Measurements from ENCODE around the gene EDAR.

DNA sequence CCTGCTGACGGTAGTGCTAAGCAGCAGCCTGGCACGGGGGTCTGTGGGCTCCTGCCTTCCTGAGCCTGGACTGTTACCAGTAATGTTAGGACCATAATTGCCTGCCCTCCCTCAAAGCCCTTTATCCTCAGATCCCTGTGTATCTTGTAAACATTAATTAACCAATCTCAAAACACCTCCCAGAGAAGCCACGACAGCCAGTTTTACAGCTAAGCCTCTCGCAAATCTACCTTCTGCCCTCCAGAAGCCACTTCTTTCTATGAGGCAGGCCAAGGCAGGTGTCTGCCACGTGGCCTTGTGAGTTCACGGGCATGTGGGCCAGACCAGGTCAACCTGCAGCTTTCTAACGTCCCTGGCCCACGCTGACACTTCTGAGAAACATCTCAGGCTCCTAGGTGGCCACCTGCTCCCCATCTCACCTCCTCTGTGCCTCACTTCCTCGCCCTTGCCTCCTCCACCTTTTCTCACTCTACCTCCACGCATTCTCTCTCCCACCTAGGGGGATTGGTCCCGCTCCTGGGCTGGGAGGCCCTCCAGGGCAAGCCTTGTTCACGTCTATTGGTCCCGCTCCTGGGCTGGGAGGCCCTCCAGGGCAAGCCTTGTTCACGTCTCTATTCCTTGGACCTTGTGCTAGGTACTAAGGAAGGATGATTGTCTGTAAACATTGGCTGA is 64.3 kb downstream of the EDAR start:
- TF ChIP-seq, protein P1, sequence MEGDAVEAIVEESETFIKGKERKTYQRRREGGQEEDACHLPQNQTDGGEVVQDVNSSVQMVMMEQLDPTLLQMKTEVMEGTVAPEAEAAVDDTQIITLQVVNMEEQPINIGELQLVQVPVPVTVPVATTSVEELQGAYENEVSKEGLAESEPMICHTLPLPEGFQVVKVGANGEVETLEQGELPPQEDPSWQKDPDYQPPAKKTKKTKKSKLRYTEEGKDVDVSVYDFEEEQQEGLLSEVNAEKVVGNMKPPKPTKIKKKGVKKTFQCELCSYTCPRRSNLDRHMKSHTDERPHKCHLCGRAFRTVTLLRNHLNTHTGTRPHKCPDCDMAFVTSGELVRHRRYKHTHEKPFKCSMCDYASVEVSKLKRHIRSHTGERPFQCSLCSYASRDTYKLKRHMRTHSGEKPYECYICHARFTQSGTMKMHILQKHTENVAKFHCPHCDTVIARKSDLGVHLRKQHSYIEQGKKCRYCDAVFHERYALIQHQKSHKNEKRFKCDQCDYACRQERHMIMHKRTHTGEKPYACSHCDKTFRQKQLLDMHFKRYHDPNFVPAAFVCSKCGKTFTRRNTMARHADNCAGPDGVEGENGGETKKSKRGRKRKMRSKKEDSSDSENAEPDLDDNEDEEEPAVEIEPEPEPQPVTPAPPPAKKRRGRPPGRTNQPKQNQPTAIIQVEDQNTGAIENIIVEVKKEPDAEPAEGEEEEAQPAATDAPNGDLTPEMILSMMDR (IDR thresholded peaks at IDR 0.05; ENCODE audit: low read length) = no peak
- no peak for TF ChIP-seq EZH2 (IDR thresholded peaks at IDR 0.05; ENCODE audit: borderline replicate concordance, low read length)
